Colonic mucosa (tissue), 4 donors: ENCODE data around the gene ATP1A4. TPM values are rescaled to one million over a fixed set of nuclear protein-coding genes. Genes with fewer than 3 reads are reported as not detected.

Source experiments
- DNase-seq: peaks from one replicate; pipeline ENCODE4 v3.0.0-alpha.2; 2020
- H3K27ac ChIP-seq: fragments of 200-600 bp; one replicate; pipeline ENCODE4 v1.8.0; 2021
- H3K27me3 ChIP-seq: fragments of 200-600 bp; one replicate; pipeline ENCODE4 v1.8.0; 2021
- H3K36me3 ChIP-seq: fragments of 200-600 bp; one replicate; pipeline ENCODE4 v1.8.0; 2021
- H3K4me1 ChIP-seq: fragments of 200-600 bp; one replicate; pipeline ENCODE4 v1.8.0; 2021; ENCODE audit warnings: mild to moderate bottlenecking
- H3K4me3 ChIP-seq: fragments of 200-600 bp; one replicate; pipeline ENCODE4 v1.8.0; 2021
- H3K9ac ChIP-seq, 2 donors: one replicate each; pipeline ENCODE4 v1.7.0; 2013; ENCODE audit warnings: control low read depth in 2 of 2, low read depth in 2 of 2, low read length in 2 of 2
- H3K9me3 ChIP-seq: fragments of 200-600 bp; one replicate; pipeline ENCODE4 v1.8.0; 2021
- CTCF ChIP-seq: fragments of 200-600 bp; IDR thresholded peaks from one replicate; pipeline ENCODE4 v1.8.0; 2022; ENCODE audit warnings: antibody characterized with exemption, mild to moderate bottlenecking
- intact Hi-C: fragments of 100-400 bp; cut with DNase I; formaldehyde crosslinking; loops from one replicate; pipeline ENCODE4 v1.14.1; 2022
- total RNA-seq, 2 donors: library from RNA; stranded (reverse); fragmentation: NEBNext Ultra II Directional in 1 of 2; extraction: Animal tissue kit (Norgen Biotek cat#: 25700) in 1 of 2; gene quantifications; one replicate each; pipeline ENCODE4 v1.2.1, GENCODE V29; 2021
- donor health status: healthy.
- donor health status: DM: no; HTN: no; CAD: no.
- donor health status: DM: no; HTN: no; CAD: no.

Gene ATP1A4
- total RNA-seq, 2 donors from 2014 or later: not detected

GRCh38 chr1:160118928-160119327 is 32.5 kb upstream of the ATP1A4 start:
- TF ChIP-seq CTCF: no peak
- DNase-seq: no peak
- no peaks in the 10 kb centered on the region for H3K27me3 ChIP-seq
- no peaks in the 10 kb centered on the region for H3K9me3 ChIP-seq
- intact Hi-C loops: no loop called here
- no peak overlapping the region for H3K4me3 ChIP-seq
- H3K27ac ChIP-seq: no peak overlapping the region
- H3K4me1 ChIP-seq: no peaks in the 10 kb centered on the region
- no peaks in the 10 kb centered on the region for H3K36me3 ChIP-seq
- H3K9ac ChIP-seq: no peak overlapping the region

GRCh38 chr1:160120797-160121196 is 30.6 kb upstream of the ATP1A4 start:
- Histone ChIP-seq H3K36me3 (no peaks in the 10 kb centered on the region), H3K9ac (no peak overlapping the region), H3K4me3 (no peak overlapping the region), H3K4me1 (no peaks in the 10 kb centered on the region), H3K27me3 (no peaks in the 10 kb centered on the region), H3K9me3 (no peaks in the 10 kb centered on the region), H3K27ac (no peak overlapping the region)
- no peak for TF ChIP-seq CTCF
- no peak for DNase-seq
- intact Hi-C loops: no loop called here

- DNase-seq: no peak
- Histone ChIP-seq H3K36me3 (no peaks in the 10 kb centered on the region), H3K9ac (no peak overlapping the region), H3K4me1 (no peaks in the 10 kb centered on the region), H3K27me3 (no peaks in the 10 kb centered on the region), H3K9me3 (no peaks in the 10 kb centered on the region), H3K4me3 (no peak overlapping the region), H3K27ac (no peak overlapping the region)
- no peak for TF ChIP-seq CTCF
- intact Hi-C loops: no loop called here
Observed at GRCh38 chr1:160121388-160121787, 30.0 kb upstream of the ATP1A4 start.

GRCh38 chr1:160122978-160123495 is 28.4 kb upstream of the ATP1A4 start:
- Histone ChIP-seq H3K4me1 (no peaks in the 10 kb centered on the region), H3K9me3 (no peaks in the 10 kb centered on the region), H3K27me3 (no peaks in the 10 kb centered on the region), H3K36me3 (no peaks in the 10 kb centered on the region), H3K27ac (no peak overlapping the region), H3K4me3 (no peak overlapping the region), H3K9ac (no peak overlapping the region)
- DNase-seq: no peak
- intact Hi-C loops: no loop called here
- no peak for TF ChIP-seq CTCF

GRCh38 chr1:160123726-160124125 is 27.7 kb upstream of the ATP1A4 start:
- no peaks in the 10 kb centered on the region for H3K36me3 ChIP-seq
- no peaks in the 10 kb centered on the region for H3K27me3 ChIP-seq
- DNase-seq: no peak
- intact Hi-C loops: no loop called here
- no peaks in the 10 kb centered on the region for H3K9me3 ChIP-seq
- H3K4me1 ChIP-seq: no peaks in the 10 kb centered on the region
- no peak overlapping the region for H3K27ac ChIP-seq
- H3K9ac ChIP-seq: no peak overlapping the region
- no peak overlapping the region for H3K4me3 ChIP-seq
- TF ChIP-seq CTCF: no peak
